Esophagus squamous epithelium (tissue), 4 donors: ENCODE measurements around the gene MTM1.

Experiments
- POLR2A ChIP-seq, 4 donors: fragments of 450-650 bp; IDR thresholded peaks; one replicate each; pipeline ENCODE4 v1.6.1; 2017; ENCODE audit warnings: antibody characterized with exemption in 4 of 4, mild to moderate bottlenecking in 4 of 4, moderate library complexity in 3 of 4
- TF ChIP-seq, protein P1 (sequence below), 6 experiments: fragments of 450-650 bp in 4 of 6; fragments of 200-600 bp in 2 of 6; sonication (generic) in 2 of 6; IDR thresholded peaks; one replicate each; pipeline ENCODE4 v1.5.1; 2016 to 2019; ENCODE audit warnings: antibody characterized with exemption in 6 of 6, mild to moderate bottlenecking in 4 of 6, moderate library complexity in 4 of 6

DNA sequence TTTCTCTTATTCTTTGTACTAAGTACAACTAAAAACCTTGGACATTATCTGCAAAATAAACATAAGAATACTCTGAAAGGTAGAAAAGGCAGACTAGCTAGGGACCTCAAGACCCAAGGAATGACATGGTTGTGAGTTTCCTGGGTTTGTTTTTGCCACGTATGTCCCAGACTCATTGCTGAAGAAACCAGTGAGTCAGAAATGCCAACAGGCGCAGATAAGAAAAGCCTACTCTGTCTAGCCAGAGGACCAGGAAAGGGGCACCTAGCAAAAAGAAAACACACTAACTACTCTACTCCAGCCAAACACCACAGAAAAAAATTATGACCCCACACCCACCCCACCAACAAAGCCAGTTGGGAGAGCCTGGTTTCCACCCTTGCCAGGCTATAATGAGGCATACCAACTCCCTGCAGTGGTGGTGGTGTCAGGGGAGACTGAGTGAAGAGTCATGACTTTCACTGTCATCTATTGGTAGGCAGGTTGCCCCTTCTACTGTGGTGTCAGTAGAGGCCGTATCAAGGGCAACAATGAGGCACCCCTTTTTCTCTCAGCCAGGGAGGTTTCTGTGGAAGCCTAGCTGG is 135.7 kb downstream of the MTM1 start:
- TF ChIP-seq, protein P1, sequence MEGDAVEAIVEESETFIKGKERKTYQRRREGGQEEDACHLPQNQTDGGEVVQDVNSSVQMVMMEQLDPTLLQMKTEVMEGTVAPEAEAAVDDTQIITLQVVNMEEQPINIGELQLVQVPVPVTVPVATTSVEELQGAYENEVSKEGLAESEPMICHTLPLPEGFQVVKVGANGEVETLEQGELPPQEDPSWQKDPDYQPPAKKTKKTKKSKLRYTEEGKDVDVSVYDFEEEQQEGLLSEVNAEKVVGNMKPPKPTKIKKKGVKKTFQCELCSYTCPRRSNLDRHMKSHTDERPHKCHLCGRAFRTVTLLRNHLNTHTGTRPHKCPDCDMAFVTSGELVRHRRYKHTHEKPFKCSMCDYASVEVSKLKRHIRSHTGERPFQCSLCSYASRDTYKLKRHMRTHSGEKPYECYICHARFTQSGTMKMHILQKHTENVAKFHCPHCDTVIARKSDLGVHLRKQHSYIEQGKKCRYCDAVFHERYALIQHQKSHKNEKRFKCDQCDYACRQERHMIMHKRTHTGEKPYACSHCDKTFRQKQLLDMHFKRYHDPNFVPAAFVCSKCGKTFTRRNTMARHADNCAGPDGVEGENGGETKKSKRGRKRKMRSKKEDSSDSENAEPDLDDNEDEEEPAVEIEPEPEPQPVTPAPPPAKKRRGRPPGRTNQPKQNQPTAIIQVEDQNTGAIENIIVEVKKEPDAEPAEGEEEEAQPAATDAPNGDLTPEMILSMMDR (IDR thresholded peaks at IDR 0.05), result no peak
- no peak for TF ChIP-seq POLR2A (IDR thresholded peaks at IDR 0.05)
